ENCODE data around the gene BMPER.

The BMPER gene

DNA sequence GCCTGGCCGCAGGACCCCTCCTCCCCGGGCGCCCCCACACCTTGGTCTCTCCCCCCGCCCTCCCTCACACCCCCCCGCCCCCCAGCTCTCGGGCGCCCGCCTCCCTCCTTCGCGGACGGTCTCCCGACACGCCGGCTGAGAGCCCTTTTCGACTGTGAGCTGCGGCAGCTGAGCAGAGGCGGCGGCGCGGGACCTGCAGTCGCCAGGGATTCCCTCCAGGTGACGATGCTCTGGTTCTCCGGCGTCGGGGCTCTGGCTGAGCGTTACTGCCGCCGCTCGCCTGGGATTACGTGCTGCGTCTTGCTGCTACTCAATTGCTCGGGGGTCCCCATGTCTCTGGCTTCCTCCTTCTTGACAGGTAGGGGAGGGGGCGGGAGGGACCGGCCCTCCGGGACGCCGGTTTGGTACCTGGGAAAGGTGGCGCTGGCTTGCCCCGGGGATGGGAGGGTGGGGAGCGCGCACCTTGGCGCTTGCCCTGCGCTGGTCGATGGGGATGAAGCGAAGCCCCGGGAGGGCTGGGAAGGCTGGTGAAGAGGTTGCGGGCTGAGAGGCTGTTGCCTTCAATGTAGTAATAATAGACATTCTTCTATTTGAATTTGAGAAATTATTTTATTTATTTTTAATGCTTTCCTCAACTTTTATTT, at the start of gene BMPER:
BMPER (plus strand) TSS at position 151 of the 644 bp plus-strand sequence; CDS start at position 226, 75 bp downstream.
- no peak for DNase-seq

DNA sequence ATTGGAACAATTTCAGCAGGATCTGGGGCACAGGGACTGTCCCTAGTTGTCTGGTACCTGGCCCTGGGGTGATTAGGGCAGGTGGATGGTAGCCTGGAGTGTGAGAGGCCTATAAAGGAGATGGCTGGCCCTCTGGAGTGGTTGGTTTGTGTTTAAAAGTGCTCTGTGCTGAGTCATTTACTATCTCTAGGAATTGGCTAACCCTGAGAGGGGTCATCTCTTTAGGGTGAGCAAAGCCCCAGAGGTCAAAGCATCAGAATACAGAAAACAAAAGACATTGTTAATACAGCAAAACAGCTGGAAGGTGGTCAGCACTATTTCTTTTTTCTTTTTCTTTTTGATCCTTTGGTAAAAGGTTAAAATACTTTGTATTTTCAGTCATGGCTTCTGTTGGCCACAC, 43.4 kb upstream of the BMPER start:
- no peak for DNase-seq

DNA sequence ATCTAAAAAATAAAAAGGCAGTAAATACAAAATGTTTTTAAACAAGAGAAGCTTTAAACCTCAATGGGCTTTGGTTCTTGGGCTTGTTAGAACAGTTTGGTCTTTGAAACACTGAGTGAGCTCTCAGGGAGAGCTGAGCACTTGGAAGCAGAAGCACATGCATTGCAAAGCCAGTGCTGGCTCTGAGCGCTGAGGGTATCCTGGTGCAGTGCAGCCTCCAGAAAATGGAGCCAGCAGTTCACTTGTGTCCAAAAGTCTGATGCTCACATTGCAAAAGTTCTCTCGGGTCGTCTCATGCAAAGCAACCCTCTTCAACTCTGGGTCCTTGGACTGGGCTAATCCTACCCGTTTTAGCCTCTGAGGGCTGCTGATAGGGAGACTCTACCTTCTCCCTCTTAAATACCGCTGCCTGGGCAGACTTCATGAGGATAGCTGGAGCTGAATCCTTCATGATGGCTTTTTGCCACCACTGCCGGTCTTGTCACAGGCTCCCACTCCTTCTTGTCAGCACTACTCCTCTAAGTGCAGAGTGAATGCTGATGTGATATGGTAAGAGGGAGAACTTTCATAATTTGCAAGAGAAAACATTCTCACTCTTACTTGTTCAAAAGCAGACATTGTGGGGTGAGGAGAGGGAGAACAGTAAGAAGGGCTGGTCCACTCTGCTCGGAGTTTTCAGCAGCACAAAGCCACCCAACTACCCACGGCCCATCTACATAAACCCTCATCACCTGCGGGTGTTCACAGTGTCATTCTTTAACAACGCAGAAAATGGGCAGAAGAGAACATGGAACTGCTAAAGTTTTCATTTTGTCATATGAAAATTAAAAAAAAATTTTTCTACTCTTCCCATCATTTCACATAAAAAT, 42.2 kb upstream of the BMPER start:
- no peak for DNase-seq

DNA sequence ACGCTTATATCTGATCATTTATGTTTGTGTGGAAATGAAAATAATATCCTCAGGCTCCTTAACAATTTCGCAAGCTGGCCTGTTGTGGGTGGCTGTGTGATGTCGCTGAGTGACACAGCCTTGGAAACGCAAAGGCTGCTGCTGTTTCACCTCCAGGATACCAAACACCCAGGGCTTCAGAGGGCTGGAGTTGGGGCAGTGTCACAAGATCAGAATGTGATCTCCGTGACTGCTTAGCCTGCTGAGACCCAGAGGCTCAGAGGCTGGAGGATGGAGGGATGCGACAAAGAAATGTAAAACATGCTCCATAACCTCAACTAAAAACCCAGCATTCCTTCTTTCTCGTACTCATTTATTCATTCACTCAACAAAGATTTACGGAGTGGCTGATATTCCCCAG, 37.2 kb upstream of the BMPER start:
- DNase-seq, result no peak

DNA sequence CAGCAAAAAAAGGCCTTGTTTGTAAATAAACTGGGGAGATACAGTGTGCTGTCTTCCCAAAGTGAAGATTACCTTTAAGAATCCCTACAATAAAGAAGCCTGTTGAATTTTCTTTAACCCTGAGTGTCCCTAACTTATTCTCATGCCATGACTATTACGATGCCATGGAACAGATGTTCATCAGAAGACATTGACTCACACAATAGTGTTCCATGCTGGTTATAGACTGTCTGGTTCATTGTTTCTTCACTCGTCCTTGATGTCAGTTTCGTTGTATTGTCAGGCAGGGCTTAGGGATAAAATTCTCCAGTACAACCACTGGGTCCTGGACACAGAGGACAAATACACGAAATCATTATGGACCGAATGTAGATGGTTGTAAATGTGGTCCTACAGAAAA, 36.2 kb upstream of the BMPER start:
- DNase-seq, result no peak

DNA sequence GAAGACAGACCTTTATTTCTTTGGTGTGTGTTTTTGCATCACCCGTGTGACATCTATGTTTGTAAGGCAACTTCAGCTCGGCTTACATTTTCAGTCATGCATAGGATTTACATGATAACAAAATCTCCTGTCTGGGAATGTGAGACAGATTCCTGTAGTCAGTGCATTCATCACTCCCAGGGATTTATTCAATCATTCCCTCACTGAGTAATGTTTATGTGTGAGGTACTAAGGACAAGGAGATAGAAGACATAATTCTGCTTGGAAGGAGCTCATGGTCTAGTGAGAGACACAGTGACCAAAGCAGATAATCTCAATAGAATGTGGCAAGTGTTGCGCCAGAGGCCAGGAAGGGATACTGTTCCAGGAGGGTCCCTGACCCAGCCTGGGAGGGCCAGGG, 35.2 kb upstream of the BMPER start:
- DNase-seq, result no peak

DNA sequence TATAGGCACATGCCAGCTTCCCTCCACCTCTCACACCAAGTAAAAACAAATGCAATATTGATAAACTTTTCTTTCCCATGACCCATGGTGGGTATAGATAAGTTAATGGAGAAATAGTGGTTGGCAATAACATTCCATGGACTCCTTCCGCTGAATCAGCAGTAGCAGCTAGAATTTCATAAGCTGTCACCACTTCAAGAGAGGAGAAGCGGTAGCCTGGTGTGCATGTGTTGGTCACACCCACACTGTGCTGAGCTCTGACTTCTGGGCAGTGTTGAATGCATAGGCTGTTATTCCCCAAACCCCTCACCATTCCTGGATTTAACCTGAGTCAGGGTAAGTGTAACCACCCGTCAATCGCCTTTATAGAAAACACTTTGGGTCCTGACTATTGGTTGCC, 32.5 kb upstream of the BMPER start:
- no peak for DNase-seq

DNA sequence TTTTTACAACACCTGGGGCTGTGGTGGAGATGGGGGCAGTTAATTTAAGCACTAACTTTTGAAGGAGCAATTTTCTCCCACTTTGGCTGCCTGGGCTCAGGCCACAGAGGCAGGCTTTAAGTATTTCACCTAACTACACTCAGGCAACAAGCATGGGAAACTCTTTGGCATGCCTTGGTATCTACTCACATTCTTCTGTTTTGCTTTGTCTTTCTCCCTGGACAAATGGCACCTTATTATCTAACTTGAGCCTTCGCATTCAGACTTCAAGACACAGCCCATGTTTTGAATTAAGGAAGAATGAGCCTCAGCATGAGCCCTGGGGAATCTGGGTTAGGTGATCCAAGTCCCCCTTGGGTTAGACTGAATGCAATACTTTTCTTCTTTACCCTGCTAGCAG, 31.8 kb upstream of the BMPER start:
- DNase-seq, result no peak

DNA sequence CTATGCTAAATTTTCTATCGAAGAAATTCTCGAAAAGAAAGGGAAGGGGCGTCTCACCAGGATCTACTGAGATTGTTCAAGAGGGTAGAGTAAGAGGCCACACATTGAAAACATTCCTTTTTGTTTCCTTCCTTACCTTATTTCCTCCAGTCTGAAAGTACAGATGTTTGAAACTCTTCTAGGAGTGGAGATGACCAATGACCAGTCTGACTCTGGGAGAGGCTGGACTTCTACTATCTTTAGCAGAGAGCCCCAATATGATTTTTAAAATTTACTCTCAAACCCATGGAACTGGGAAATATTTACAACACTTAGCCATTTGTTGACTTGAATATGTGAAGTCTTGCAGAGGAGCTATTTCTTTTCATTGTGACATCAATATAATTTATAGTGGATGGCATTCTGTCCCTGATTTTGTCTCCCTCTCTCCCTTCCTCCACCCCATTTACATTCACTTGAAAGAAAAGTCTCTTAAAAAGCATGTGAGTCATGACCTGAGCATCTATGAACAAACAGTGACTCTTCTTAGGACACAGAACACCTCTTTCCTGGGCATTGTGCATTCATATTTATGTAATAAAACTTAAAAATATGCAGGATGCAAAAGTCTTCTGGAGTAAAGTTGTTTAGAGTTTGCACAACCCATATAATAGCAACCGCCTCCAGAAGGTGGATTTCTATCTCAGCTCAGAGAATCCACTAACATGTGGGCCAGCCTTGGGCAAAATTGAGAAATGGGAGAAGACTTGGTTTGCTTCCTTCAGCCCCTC, 31.2 kb upstream of the BMPER start:
- DNase-seq, result no peak

DNA sequence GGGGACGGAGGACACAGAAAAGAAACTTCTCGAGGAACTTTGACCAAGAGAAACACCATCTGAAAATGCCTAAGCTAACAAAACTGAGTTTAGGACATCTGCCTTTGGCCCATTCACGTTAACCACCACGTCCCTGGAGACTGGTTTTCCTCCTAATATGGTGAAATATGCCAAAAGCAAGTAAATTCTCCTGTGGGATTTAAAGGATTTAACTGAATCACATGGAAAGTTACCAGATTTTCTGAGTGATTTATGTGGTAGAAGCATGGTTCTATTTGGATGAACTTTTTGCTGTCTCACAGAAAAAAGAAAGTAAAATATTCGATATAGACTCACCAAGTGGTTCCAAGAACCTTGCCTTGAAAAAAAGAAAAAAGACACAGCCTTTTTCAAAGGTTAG, 30.4 kb upstream of the BMPER start:
- no peak for DNase-seq

DNA sequence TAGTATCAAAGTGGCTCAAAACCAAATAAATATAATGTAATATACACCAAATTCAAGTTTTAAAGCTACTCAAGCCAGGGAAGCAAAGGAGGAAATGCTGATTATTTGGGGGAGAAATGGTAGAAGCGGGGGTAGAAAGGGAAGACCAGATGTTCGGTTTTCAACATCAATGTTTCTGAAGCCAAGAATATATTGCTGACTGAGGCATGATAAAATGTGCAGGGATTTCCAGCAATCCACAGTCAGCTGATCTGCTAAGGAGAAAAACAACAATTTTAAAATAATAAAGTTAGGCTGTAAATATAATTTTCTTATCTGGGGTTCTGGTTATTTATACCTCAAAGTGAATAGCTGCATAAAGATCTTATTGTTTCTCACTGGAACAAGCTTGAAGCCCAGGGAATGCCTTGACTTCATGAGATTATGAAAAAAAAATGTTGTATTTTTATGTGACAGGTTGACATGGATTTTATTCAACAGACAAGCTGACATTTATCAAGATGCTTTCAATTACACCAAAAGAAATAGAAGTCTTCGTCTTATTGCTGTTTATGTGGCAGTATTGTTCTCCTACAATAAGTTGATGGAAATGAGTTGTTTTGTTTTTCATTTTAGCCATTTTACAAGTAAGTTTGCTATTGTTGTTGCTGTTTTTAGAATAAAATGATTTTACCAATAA, 28.6 kb upstream of the BMPER start:
- DNase-seq, result no peak

DNA sequence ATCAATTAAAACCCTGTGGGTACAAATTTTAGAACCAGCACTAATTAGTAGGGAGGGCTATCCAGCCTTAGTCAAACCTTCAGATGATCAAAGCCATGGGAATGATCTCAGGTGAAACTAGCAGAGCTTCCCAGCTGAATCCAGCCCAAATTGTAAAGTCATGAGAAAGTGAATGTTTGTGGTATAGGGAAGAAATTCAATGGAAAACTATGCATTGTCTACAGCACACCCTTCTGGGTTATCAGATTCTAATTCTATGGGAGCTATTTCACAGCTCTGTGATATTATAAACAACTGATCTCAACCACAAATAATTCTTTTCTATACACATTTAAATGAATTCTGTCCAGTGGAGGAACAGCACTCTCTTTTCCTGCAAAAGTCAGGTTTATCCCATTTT, 24.6 kb upstream of the BMPER start:
- DNase-seq, result no peak

DNA sequence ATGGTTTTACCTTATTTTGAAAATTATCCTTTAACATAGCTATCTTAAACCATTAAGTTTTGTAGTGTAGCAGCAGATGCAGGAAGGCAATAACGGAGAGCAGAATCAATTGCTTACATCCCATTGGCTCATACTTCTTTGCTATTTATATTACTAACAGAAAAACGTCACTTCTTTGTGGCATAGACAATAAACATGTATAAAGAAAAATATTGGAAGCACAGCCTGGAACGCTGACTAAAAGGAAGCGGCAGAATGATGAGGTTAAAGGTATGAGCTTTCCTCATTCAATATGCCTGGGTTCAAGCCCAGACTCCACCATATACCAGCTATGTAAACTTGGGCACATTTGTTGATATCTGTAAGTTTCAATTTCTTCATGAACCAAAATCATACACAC, 24.0 kb upstream of the BMPER start:
- no peak for DNase-seq

DNA sequence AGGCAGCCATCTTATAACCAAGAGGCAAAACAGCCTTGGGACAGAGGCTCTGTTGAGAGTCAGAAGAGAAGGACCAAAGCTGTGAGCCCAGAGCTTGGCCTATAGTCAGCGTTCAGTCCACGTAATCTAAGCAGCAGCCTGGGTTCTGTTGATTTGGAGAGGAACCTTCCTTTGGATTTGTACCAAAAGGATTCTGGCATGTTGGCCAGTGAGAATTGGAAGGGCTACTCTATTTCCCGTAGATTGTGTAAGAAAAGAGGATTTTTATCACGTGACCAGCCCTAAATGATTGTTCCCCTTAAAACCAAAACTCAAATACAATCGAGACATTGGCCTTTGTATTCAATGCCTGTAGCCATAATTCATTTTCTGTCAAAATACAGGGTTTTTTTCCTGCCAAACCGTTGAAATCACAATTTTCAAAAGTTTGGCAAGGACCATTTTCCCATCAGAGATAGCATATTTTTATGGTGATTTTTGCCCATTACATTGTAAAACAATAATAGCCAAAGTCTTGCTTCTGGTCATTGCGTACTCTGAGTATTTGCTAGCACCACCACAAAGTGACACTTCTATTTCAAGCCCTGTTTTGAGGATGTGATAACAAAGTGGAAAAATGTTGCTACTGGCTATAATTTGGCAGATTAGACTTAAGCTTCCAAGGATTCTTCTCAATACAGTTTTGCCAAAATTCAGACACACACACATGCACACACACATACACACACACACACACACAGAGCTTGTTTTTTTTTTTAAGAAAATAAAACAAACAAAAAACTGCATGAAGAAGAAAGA, 23.1 kb upstream of the BMPER start:
- no peak for DNase-seq

DNA sequence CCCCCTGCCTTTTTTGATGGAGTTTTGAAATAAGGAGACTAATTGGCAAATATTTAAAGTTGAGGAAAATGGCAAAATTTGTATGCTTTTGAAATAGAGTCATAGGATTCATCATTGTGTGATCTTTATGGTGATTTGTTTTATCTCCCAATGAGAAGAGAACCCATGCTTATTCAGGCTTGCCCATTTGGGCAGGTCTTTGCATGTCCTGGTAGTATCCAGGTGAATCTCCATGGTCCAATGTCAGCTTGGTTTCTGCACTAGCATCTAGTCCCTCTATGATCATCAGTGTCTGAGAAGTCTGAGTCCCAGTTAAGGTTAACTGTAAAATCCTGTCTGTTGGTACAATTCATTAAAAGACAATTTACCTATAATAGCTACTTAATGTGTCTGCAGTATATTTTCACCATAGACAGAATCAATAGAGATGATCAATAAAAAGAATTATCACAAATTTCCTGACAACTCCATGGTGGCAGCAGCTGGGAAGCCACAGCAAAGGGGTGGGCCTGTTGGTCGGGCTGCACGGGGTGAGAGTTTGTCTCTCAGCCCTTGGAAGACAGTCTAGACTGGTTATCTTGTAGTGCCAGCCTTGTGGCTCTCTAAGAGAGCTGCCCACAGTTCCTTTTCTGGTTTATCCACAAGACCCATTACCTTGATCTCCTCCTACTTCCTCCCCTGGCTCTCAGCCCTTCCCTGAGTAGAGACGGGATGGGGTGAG, 22.2 kb upstream of the BMPER start:
- no peak for DNase-seq

DNA sequence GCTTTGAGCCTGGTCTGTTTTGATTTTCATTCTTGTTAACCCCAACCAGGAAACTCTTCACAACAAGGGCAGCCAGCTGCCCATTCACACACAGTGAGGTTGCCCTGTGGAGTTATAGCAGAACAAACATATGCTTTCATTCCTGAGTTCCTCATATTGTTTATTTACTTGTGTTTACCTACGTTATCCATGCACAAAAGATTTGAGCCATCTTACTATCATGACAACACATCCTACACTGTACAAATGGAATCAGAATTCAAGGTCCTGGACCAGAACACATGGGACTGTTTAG, 21.7 kb upstream of the BMPER start:
- DNase-seq, result peak; percentile 70

DNA sequence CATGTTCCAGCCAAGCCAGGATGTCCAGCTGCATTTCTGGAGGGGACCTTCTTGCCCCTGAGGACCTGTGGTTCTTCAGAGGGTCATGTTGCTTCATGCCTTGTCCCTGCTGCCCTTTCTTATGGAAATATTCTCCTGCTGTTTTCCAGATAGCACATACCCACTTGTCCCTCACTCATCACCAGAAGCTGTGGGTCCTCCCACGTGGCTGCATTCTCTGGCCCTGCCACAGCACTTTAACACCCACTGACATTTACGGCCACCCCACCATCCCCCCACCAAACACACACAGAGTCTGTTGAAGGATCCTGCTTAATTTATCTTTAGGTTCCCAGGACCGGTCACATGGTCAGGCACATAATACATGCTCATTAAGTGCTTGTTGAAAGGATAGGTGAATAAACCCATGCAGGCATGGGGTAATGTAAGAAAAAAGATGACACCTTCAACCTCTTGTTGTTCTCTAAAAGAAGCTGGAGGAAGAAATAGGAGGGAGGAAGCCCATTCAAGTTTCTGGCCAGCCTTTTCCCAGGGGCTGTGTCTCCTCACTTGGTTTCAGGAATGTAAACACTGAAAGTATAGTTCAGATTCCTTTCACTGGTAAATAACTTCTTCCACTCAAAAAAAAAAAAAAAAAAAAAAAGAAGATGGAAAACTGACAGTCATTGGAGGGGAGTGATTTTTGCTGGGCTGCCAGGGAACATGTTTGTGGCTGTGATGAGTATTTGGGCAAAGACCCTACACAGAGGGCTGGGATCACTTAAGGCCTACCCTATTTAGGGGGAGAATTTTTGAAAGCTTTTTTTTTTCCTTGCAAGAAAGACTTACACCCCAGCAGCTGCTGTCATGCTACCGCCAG, 19.8 kb upstream of the BMPER start:
- no peak for DNase-seq

DNA sequence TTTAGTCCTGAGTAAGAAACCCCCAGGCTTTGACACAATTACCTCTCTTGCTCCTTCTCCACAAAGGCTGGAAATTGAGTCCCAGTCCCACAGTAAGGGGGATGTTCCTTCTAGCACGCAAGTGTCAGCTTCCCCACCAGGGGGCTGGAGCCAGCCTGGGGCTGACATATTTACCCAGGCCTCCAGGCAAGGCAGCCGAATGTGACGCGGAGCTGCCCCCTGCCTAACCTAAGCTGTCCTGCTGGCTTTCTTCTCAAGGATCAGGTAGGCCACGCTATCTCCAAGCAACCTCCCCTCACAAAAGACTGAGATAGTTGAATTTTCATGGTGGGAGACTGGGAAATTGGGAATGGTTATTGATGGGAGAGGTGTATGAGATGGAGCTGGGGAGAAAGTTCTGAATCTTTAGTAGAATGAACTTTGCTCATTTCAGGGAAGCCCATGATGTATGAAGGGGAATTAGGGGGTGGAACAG, 19.2 kb upstream of the BMPER start:
- no peak for DNase-seq

DNA sequence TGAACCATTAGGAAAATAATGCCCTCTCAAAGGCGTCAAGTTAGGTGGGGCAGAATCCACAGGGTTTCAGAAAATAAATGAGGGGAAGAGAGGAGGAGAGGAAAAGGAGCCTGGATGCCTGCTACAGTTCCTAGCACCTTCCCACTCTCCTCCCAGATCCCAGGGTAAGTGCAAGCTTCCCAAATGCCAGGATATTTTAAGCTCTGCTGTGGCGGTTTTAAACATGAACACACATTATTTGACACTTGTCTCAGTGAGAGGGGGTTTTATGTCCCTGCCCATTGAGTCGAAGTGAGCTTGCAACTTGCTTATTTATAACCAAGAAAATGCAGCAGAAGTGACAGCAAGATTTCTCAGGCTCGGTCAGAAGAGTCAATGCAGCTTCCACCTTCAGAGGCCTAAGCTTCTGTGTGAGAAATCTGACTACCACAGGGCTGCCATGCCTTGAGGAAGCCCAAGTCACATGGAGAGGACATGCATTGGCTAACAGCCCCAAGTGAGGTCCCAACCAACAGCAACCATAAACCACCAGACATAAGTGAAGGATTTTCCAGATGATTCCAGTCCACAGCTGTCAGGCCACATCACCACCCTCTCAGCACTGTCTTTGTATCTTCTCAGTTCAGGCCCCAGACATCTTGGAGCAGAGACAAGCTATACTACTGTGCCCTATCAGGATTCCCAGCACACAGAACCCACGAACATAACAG, 17.9 kb upstream of the BMPER start:
- DNase-seq, result no peak

DNA sequence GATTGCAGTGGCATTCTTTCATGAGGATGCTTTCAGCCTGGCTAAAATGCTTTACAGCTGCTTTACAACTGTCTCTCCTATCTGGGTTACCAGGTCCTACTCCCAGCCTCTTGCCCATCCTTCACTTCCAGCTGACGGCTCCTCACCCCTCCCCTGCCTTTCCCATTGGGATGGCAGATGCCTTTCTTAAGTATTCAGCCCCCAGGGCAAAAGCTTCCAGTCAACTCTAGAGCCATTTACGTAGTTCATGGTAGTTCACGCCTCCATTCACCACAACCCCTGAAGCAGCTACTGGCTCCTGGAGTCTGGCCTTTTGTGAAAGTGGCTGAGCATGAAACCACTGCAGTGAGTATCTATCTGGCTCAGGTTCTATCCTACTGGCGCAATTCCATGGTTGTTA, 17.2 kb upstream of the BMPER start:
- no peak for DNase-seq

All from NCI-H2029 treated with DMSO at 0.1 percent for 48 hours (cell line).